Measurements from ENCODE around the gene PRSS38.

DNA sequence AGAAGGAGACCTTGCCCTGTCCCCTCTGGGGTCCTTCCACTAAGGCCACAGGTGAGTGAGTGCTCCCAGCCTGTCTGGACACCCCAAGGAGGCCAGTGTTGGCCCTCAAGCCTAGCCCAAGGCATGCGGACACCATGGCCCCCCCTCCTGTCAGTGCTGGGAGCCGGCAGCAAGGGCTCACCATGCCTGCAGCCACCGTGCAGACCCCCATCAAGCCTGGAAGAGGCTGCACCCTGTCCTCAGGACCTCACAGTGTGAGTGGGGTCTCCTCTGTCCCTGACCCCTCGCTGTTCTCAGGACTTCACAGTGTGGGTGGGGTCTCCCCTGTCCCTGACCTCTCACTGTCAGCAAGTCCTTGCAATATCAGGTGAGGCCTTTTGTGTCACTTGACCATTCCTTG lies 33.2 kb upstream of the PRSS38 start:
- TF ChIP-seq, protein P1, sequence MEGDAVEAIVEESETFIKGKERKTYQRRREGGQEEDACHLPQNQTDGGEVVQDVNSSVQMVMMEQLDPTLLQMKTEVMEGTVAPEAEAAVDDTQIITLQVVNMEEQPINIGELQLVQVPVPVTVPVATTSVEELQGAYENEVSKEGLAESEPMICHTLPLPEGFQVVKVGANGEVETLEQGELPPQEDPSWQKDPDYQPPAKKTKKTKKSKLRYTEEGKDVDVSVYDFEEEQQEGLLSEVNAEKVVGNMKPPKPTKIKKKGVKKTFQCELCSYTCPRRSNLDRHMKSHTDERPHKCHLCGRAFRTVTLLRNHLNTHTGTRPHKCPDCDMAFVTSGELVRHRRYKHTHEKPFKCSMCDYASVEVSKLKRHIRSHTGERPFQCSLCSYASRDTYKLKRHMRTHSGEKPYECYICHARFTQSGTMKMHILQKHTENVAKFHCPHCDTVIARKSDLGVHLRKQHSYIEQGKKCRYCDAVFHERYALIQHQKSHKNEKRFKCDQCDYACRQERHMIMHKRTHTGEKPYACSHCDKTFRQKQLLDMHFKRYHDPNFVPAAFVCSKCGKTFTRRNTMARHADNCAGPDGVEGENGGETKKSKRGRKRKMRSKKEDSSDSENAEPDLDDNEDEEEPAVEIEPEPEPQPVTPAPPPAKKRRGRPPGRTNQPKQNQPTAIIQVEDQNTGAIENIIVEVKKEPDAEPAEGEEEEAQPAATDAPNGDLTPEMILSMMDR (optimal IDR thresholded peaks at IDR 0.05 in 1 of 3, IDR thresholded peaks at IDR 0.05 in 1 of 3, conservative IDR thresholded peaks at IDR 0.05 in 1 of 3; ENCODE audit: extremely low read depth in 1 of 3, insufficient read depth in 2 of 3, low read length in 3 of 3) = no peak
- TF ChIP-seq EZH2 (IDR thresholded peaks at IDR 0.05; ENCODE audit: low read length) = no peak
